Fibroblast of skin of right quadriceps (primary cell): ENCODE results near the gene SMS.

Source experiments
- DNase-seq: peaks from one replicate; pipeline ENCODE4 v3.0.0-alpha.2; 2013

Gene SMS

DNA sequence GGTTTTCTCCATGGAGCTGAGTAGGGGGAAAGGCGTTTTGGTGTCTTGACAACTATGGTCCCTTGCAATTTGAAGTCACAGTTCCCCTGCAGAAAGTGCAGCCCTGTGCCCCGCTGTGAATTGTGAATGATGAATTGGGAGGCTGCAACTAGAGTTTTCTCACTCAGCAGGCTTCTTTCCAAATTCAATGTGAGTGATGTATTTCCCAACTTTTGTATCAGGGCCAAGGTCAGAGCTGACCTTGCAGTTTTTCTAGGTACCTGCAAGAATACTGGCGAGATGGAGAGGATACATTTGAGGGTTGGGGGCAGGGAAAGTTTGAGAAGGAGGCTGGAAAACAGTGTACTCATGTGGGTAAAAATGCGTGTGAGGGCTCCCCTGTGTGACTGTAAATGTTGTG, 103.4 kb downstream of the SMS start:
- no peak for DNase-seq
